OCI-LY7 (cell line): Measurements from ENCODE around the gene EFHD1.

ENCODE experiments used
- CTCF ChIP-seq: fragments of 200-600 bp; sonication (generic); conservative IDR thresholded peaks from 2 replicates; pipeline ENCODE4 v1.5.1; 2014; ENCODE audit warnings: mild to moderate bottlenecking, antibody characterized with exemption, low read length, moderate library complexity, mixed read lengths
- EZH2phosphoT487 ChIP-seq: fragments of 200-600 bp; sonication (generic); IDR thresholded peaks from 2 replicates; pipeline ENCODE4 v1.6.1; 2018; ENCODE audit warnings: low read depth, borderline replicate concordance, mild to moderate bottlenecking, mixed run types, antibody characterized with exemption, low read length, moderate library complexity, mixed read lengths

- TF ChIP-seq CTCF (no peak), EZH2phosphoT487 (no peak)
These were observed 26.0 kb downstream of the EFHD1 start for GRCh38 chr2:232659359-232659758.
